SK-N-SH (cell line): ENCODE data around the gene ARL3.

Source experiments
- MEF2A ChIP-seq: IDR thresholded peaks from 2 replicates; pipeline ENCODE4 v1.4.0; 2012; ENCODE audit warnings: low read depth, borderline replicate concordance
- NFIC ChIP-seq: IDR thresholded peaks from 2 replicates; pipeline ENCODE4 v1.4.0; 2012; ENCODE audit warnings: borderline replicate concordance
- POLR2AphosphoS5 ChIP-seq: IDR thresholded peaks from 2 replicates; pipeline ENCODE4 v1.6.1; 2012; ENCODE audit warnings: low read depth, low read length
- RAD21 ChIP-seq: IDR thresholded peaks from 2 replicates; pipeline ENCODE4 v1.6.1; 2012; ENCODE audit warnings: mild to moderate bottlenecking, low read length
- RCOR1 ChIP-seq: fragments of 150-350 bp; IDR thresholded peaks from 2 replicates; pipeline ENCODE4 v1.6.1; 2017; ENCODE audit warnings: antibody characterized with exemption, low read length
- RFX5 ChIP-seq: IDR thresholded peaks from 2 replicates; pipeline ENCODE4 v1.6.1; 2012; ENCODE audit warnings: mild to moderate bottlenecking, improper control_type of control experiment, low read length
- SMC3 ChIP-seq: IDR thresholded peaks from 2 replicates; pipeline ENCODE4 v1.6.1; 2012; ENCODE audit warnings: low read depth, low read length, improper control_type of control experiment
- YY1 ChIP-seq: IDR thresholded peaks from 2 replicates; pipeline ENCODE4 v1.4.0; 2012; ENCODE audit warnings: low read depth, mild to moderate bottlenecking
- TF ChIP-seq, protein P1 (sequence below): fragments of 150-350 bp; IDR thresholded peaks from 2 replicates; pipeline ENCODE4 v1.6.1; 2016; ENCODE audit warnings: mild to moderate bottlenecking, low read depth, low read length
- TF ChIP-seq, protein P2 (sequence below): fragments of 200-600 bp; sonication (generic); IDR thresholded peaks from 2 replicates; pipeline ENCODE4 v1.6.1; 2017; ENCODE audit warnings: antibody characterized with exemption, mild to moderate bottlenecking, moderate library complexity
- TF ChIP-seq, protein P3 (sequence below): IDR thresholded peaks from 2 replicates; pipeline ENCODE4 v1.6.1; 2012; ENCODE audit warnings: mild to moderate bottlenecking, low read depth, low read length, moderate library complexity
- TF ChIP-seq, protein P4 (sequence below): fragments of 150-350 bp; IDR thresholded peaks from 2 replicates; pipeline ENCODE4 v1.6.1; 2017; ENCODE audit warnings: antibody characterized with exemption, low read length, low read depth, borderline replicate concordance
- TF ChIP-seq, protein P5 (sequence below): IDR thresholded peaks from 2 replicates; pipeline ENCODE4 v1.4.0; 2012; ENCODE audit warnings: low read depth

DNA sequence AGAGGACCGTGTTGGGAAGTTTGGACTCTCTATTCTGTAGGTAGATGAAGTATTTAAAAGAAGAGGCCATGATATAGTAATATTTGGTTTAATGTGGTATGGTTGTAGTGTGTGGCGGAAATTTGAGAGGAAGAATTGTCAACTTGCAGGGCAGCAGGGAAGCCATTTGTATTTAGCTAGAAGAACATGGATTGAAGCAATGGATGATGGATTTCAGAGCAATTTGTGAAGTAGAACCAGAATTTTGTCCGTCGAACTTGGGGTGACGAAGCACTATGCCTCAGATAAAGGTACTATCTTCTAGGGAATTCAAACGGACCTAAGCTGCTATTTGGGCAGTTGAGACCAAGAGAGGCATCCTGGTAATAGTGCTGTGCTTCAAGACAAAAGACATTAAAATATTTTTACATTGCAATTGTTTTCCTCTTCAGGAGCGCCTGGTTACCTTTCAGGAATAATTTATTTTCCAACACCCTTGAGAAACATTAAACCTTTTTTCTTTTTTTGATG, 28.9 kb upstream of the ARL3 start:
- TF ChIP-seq POLR2AphosphoS5, result no peak
- no peak for TF ChIP-seq YY1
- TF ChIP-seq, protein P1, sequence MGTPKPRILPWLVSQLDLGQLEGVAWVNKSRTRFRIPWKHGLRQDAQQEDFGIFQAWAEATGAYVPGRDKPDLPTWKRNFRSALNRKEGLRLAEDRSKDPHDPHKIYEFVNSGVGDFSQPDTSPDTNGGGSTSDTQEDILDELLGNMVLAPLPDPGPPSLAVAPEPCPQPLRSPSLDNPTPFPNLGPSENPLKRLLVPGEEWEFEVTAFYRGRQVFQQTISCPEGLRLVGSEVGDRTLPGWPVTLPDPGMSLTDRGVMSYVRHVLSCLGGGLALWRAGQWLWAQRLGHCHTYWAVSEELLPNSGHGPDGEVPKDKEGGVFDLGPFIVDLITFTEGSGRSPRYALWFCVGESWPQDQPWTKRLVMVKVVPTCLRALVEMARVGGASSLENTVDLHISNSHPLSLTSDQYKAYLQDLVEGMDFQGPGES, result no peak
- TF ChIP-seq, protein P2, sequence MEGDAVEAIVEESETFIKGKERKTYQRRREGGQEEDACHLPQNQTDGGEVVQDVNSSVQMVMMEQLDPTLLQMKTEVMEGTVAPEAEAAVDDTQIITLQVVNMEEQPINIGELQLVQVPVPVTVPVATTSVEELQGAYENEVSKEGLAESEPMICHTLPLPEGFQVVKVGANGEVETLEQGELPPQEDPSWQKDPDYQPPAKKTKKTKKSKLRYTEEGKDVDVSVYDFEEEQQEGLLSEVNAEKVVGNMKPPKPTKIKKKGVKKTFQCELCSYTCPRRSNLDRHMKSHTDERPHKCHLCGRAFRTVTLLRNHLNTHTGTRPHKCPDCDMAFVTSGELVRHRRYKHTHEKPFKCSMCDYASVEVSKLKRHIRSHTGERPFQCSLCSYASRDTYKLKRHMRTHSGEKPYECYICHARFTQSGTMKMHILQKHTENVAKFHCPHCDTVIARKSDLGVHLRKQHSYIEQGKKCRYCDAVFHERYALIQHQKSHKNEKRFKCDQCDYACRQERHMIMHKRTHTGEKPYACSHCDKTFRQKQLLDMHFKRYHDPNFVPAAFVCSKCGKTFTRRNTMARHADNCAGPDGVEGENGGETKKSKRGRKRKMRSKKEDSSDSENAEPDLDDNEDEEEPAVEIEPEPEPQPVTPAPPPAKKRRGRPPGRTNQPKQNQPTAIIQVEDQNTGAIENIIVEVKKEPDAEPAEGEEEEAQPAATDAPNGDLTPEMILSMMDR, result no peak
- TF ChIP-seq, protein P3, sequence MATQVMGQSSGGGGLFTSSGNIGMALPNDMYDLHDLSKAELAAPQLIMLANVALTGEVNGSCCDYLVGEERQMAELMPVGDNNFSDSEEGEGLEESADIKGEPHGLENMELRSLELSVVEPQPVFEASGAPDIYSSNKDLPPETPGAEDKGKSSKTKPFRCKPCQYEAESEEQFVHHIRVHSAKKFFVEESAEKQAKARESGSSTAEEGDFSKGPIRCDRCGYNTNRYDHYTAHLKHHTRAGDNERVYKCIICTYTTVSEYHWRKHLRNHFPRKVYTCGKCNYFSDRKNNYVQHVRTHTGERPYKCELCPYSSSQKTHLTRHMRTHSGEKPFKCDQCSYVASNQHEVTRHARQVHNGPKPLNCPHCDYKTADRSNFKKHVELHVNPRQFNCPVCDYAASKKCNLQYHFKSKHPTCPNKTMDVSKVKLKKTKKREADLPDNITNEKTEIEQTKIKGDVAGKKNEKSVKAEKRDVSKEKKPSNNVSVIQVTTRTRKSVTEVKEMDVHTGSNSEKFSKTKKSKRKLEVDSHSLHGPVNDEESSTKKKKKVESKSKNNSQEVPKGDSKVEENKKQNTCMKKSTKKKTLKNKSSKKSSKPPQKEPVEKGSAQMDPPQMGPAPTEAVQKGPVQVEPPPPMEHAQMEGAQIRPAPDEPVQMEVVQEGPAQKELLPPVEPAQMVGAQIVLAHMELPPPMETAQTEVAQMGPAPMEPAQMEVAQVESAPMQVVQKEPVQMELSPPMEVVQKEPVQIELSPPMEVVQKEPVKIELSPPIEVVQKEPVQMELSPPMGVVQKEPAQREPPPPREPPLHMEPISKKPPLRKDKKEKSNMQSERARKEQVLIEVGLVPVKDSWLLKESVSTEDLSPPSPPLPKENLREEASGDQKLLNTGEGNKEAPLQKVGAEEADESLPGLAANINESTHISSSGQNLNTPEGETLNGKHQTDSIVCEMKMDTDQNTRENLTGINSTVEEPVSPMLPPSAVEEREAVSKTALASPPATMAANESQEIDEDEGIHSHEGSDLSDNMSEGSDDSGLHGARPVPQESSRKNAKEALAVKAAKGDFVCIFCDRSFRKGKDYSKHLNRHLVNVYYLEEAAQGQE, result no peak
- no peak for TF ChIP-seq MEF2A
- TF ChIP-seq RCOR1, result no peak
- no peak for TF ChIP-seq RAD21
- TF ChIP-seq SMC3, result no peak
- TF ChIP-seq NFIC, result no peak
- TF ChIP-seq, protein P4, sequence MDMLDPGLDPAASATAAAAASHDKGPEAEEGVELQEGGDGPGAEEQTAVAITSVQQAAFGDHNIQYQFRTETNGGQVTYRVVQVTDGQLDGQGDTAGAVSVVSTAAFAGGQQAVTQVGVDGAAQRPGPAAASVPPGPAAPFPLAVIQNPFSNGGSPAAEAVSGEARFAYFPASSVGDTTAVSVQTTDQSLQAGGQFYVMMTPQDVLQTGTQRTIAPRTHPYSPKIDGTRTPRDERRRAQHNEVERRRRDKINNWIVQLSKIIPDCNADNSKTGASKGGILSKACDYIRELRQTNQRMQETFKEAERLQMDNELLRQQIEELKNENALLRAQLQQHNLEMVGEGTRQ, result 0 out of 2 replicates have a peak, but pooled peaks have one; percentile 2
- TF ChIP-seq RFX5, result no peak
- TF ChIP-seq, protein P5, sequence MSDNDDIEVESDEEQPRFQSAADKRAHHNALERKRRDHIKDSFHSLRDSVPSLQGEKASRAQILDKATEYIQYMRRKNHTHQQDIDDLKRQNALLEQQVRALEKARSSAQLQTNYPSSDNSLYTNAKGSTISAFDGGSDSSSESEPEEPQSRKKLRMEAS, result no peak
